HepG2 (cell line): ENCODE results near the gene EVL. TPM values are rescaled to one million over a fixed set of nuclear protein-coding genes. Genes with fewer than 3 reads are reported as not detected.

Experiments
- ATAC-seq: fragments of 200-7000 bp; cut with Tn5 transposase; 3 replicates; pipeline ENCODE4 v1.9.1; 2020; ENCODE audit warnings: mild to moderate bottlenecking, moderate library complexity
- BruUV-seq: library from RNA; stranded (reverse); fragments of 400-500 nt; replicated peaks from 2 replicates; lab custom pipeline; 2021; lab: Mats Ljungman, UMichigan
- CTCF ChIA-PET: fragments of 300-600 bp; formaldehyde crosslinking; extraction: SDS; loops from one replicate; lab custom pipeline; 2021; ENCODE audit warnings: low total read pairs, inconsistent platforms, low intra/inter-chr PET ratio; lab: Yijun Ruan, JAX
- POLR2A ChIA-PET: fragments of 350-600 bp; sonication (Branson Sonifier 250); formaldehyde crosslinking; loops from one replicate; lab custom pipeline; 2020; ENCODE audit warnings: antibody characterized with exemption, inconsistent platforms; lab: Yijun Ruan, JAX
- DNase-seq: peaks from one replicate; pipeline ENCODE4 v3.0.0-alpha.2; 2015; ENCODE audit warnings: low spot score
- FAIRE-seq: peaks from 3 replicates; lab custom pipeline; 2011; peaks lifted over from hg19 to GRCh38; lab: Jason Lieb, UNC
- H2AFZ ChIP-seq: one replicate; pipeline ENCODE4 v1.6.1; 2011; ENCODE audit warnings: low read length, inconsistent platforms
- H3K27ac ChIP-seq: fragments of 300-600 bp; 3 replicates; pipeline ENCODE4 v1.8.0; 2011; ENCODE audit warnings: mixed run types, mild to moderate bottlenecking, mixed read lengths, low read length, inconsistent platforms; ENCODE audit not compliant: insufficient read depth; ENCODE audit errors: extremely low read length
- H3K27me3 ChIP-seq, 2 experiments: fragments of 200-600 bp in 1 of 2; 2 replicates in 1 of 2; 3 replicates in 1 of 2; pipeline versions ENCODE4 v1.6.0 to v1.8.0; 2011; ENCODE audit warnings: low read length in 2 of 2, mild to moderate bottlenecking in 2 of 2, moderate library complexity in 2 of 2, inconsistent platforms in 1 of 2; ENCODE audit not compliant: insufficient read depth in 2 of 2, control insufficient read depth in 1 of 2
- H3K36me3 ChIP-seq, 2 experiments: fragments of 200-600 bp in 1 of 2; replicated peaks in 1 of 2; 2 replicates in 1 of 2; 3 replicates in 1 of 2; pipeline versions ENCODE4 v1.5.1 to v1.8.0; 2011; ENCODE audit warnings: low read length in 2 of 2, inconsistent platforms in 1 of 2; ENCODE audit not compliant: insufficient read depth in 2 of 2, control insufficient read depth in 1 of 2
- H3K4me1 ChIP-seq: 2 replicates; pipeline ENCODE4 v1.5.1; 2012; ENCODE audit warnings: low read length, inconsistent platforms; ENCODE audit not compliant: insufficient read depth
- H3K4me2 ChIP-seq: 2 replicates; pipeline ENCODE4 v1.6.0; 2011; ENCODE audit warnings: low read depth, low read length, inconsistent platforms
- H3K4me3 ChIP-seq, 3 experiments: fragments of 200-600 bp in 1 of 3; sonication (generic), shearing (Covaris generic) in 1 of 3; replicated peaks in 1 of 3; 2 replicates each; pipeline ENCODE4 v1.5.1; 2011 to 2016; ENCODE audit warnings: low read length in 3 of 3, inconsistent platforms in 2 of 3, low read depth in 2 of 3, mild to moderate bottlenecking in 2 of 3, control low read depth in 1 of 3, mixed read lengths in 1 of 3; ENCODE audit not compliant: insufficient read depth in 1 of 3
- H3K79me2 ChIP-seq: one replicate; pipeline ENCODE4 v1.6.1; 2011; ENCODE audit warnings: low read length, inconsistent platforms; ENCODE audit not compliant: insufficient read depth
- H3K9ac ChIP-seq: 2 replicates; pipeline ENCODE4 v1.6.0; 2011; ENCODE audit warnings: mild to moderate bottlenecking, low read depth, low read length, inconsistent platforms; ENCODE audit not compliant: insufficient read depth
- H3K9me3 ChIP-seq: 2 replicates; pipeline ENCODE4 v1.5.1; 2012; ENCODE audit warnings: mild to moderate bottlenecking, low read length
- H4K20me1 ChIP-seq: 2 replicates; pipeline ENCODE4 v1.6.0; 2011; ENCODE audit warnings: inconsistent platforms, mild to moderate bottlenecking, low read length, moderate library complexity; ENCODE audit not compliant: insufficient read depth
- FOXA1 ChIP-seq, 2 experiments: fragments of 450-650 bp in 1 of 2; sonication (generic) in 1 of 2; formaldehyde crosslinking in 1 of 2; IDR thresholded peaks; 2 replicates each; pipeline versions ENCODE4 v1.4.0 to v1.6.1; 2016 to 2020; ENCODE audit warnings: missing genetic modification reagents in 1 of 2
- HMG20B ChIP-seq: conservative IDR thresholded peaks from 2 replicates; pipeline ENCODE4 v1.6.1; 2016; ENCODE audit warnings: missing genetic modification reagents, missing compliant biosample characterization
- RAD51 ChIP-seq: fragments of 450-650 bp; IDR thresholded peaks from 2 replicates; pipeline ENCODE4 v1.6.1; 2016; ENCODE audit warnings: borderline replicate concordance
- RBFOX2 ChIP-seq: fragments of 200-400 bp; formaldehyde crosslinking; IDR thresholded peaks from 2 replicates; pipeline ENCODE4 v1.6.1; 2017; ENCODE audit warnings: low read depth, mild to moderate bottlenecking, low read length
- TBX3 ChIP-seq: fragments of 450-650 bp; IDR thresholded peaks from 2 replicates; pipeline ENCODE4 v1.6.1; 2017; ENCODE audit warnings: antibody characterized with exemption, mild to moderate bottlenecking, inconsistent platforms, borderline replicate concordance
- WIZ ChIP-seq: sonication (generic); formaldehyde crosslinking; IDR thresholded peaks from 2 replicates; pipeline ENCODE4 v1.5.1; 2020; ENCODE audit warnings: mild to moderate bottlenecking, missing genetic modification reagents
- ZNF329 ChIP-seq: sonication (generic); formaldehyde crosslinking; IDR thresholded peaks from 2 replicates; pipeline ENCODE4 v1.9.0; 2021; ENCODE audit warnings: low read depth, mild to moderate bottlenecking, missing genetic modification reagents
- ZNF543 ChIP-seq: sonication (generic); formaldehyde crosslinking; IDR thresholded peaks from 2 replicates; pipeline ENCODE4 v1.4.0; 2020; ENCODE audit warnings: mild to moderate bottlenecking, missing genetic modification reagents
- ZNF7 ChIP-seq: IDR thresholded peaks from 2 replicates; pipeline ENCODE4 v1.6.1; 2016; ENCODE audit warnings: missing biosample characterization, missing genetic modification reagents
- ZNF790 ChIP-seq: sonication (generic); formaldehyde crosslinking; IDR thresholded peaks from 2 replicates; pipeline ENCODE4 v1.8.0; 2022; ENCODE audit warnings: missing genetic modification reagents, mild to moderate bottlenecking, borderline replicate concordance
- WGBS: methylation state at CpG from one replicate; pipeline ENCODE4 v1.1.6; 2017; ENCODE audit warnings: low lambda C conversion rate; 5-methylcytosine and 5-hydroxymethylcytosine counted together
- in situ Hi-C: cut with HindIII; loops from 2 replicates; pipeline ENCODE4 v1.10.0; 2017; ENCODE audit warnings: low pct_unique_long_range_greater_than_20kb; ENCODE audit not compliant: extremely low pct_ligation_motif_present
- intact Hi-C: fragments of 100-400 bp; cut with micrococcal nuclease; formaldehyde crosslinking; loops from one replicate; pipeline ENCODE4 v1.10.0; 2022; ENCODE audit not compliant: unreplicated experiment
- polyA plus RNA-seq, 8 experiments: library from polyadenylated mRNA; depleted of rRNA in 3 of 8; stranded (reverse) in 7 of 8; unstranded in 1 of 8; fragments of >200 nt; fragmentation: Illumina TruSeq in 4 of 8; extraction: Trizol in 4 of 8; gene quantifications; 2 replicates each; pipeline versions ENCODE4 v1.2.1 to v1.2.3, GENCODE V29; 2011 to 2016; ENCODE audit warnings: low read depth in 4 of 8, missing spikeins in 1 of 8, mixed read lengths in 1 of 8; ENCODE audit not compliant: insufficient read depth in 1 of 8
- total RNA-seq, 5 experiments: library from RNA; depleted of rRNA; stranded (reverse); fragments of >200 nt; fragmentation: Illumina TruSeq; extraction: Trizol; gene quantifications; 2 replicates each; pipeline ENCODE4 v1.2.3, GENCODE V29; 2016; ENCODE audit warnings: low read depth in 1 of 5
- TF ChIP-seq, protein P1 (sequence below): IDR thresholded peaks from 2 replicates; pipeline ENCODE4 v1.6.1; 2012; ENCODE audit warnings: low read length, improper control_type of control experiment
- TF ChIP-seq, protein P2 (sequence below): sonication (generic); formaldehyde crosslinking; conservative IDR thresholded peaks from 2 replicates; pipeline ENCODE4 v1.8.0; 2022; ENCODE audit warnings: missing genetic modification reagents
- TF ChIP-seq, protein P3 (sequence below): sonication (generic); formaldehyde crosslinking; IDR thresholded peaks from 2 replicates; pipeline ENCODE4 v1.4.0; 2020; ENCODE audit warnings: missing genetic modification reagents
- TF ChIP-seq, protein P4 (sequence below): sonication (generic); formaldehyde crosslinking; IDR thresholded peaks from 2 replicates; pipeline ENCODE4 v1.4.0; 2020; ENCODE audit warnings: mild to moderate bottlenecking, missing genetic modification reagents

The EVL gene
- total and polyA plus RNA-seq, 2 of the 13 experiments (the other 11 are each of a cell fraction or from before 2014, with no cell fraction given) = 15.1 to 31.2 TPM

DNA sequence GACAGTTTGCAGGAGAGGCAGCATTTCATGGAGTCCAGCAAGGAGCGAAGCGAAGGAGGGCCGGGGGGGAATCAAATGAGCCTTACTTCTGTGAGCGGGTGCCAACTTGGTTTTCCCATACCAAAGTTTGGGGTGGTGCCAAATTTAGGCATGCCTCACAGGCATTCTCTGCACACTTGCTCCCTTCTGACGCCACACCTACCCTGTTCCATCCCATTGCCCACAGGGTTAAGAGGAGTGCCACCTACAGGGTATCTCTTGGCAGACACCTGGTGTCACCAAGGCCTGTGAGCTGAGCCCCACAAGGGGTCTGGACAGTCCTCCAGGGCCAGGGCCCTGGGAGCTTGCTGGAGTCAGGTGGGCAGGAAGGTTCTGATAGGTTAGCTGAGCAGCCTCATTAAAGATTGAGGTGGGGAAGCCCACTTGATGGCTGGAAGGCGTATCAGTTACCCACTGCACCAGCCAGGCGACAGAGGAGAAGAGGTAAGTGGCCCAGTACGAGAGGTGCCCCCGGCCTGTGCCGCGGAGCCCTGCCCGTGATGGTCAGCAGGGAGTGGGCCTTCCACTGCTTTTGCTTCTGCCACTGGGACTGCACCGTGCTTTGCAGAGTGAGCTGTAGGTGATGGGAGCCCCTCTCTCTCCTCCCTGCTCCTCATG lies 49.0 kb downstream of the EVL start (continued):
- TF ChIP-seq, protein P1, sequence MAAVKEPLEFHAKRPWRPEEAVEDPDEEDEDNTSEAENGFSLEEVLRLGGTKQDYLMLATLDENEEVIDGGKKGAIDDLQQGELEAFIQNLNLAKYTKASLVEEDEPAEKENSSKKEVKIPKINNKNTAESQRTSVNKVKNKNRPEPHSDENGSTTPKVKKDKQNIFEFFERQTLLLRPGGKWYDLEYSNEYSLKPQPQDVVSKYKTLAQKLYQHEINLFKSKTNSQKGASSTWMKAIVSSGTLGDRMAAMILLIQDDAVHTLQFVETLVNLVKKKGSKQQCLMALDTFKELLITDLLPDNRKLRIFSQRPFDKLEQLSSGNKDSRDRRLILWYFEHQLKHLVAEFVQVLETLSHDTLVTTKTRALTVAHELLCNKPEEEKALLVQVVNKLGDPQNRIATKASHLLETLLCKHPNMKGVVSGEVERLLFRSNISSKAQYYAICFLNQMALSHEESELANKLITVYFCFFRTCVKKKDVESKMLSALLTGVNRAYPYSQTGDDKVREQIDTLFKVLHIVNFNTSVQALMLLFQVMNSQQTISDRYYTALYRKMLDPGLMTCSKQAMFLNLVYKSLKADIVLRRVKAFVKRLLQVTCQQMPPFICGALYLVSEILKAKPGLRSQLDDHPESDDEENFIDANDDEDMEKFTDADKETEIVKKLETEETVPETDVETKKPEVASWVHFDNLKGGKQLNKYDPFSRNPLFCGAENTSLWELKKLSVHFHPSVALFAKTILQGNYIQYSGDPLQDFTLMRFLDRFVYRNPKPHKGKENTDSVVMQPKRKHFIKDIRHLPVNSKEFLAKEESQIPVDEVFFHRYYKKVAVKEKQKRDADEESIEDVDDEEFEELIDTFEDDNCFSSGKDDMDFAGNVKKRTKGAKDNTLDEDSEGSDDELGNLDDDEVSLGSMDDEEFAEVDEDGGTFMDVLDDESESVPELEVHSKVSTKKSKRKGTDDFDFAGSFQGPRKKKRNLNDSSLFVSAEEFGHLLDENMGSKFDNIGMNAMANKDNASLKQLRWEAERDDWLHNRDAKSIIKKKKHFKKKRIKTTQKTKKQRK = no peak

DNA sequence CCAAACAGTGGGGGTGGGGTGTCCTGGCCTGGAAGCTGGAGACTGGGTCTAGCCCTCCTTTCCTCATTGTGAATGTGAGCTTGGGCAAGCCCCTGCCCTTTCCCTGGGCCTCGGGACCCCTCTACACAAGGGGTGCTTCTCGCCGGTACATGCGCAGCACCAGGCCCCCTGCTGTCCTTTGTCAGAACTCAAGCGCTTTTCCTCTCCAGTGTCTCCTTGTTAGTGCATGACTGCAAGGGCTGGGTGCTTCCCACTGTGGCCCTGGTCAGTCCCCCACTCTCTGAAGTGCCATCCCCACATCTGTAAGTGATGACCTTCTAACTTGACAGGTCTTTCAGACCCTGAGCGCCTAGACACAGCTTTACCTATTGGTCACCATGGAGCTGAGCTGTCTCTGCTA lies 50.0 kb downstream of the EVL start:
- no peak for DNase-seq
- intact Hi-C loops = no loop called here
- BruUV-seq = no TSS peak
- FAIRE-seq = no peak
- 92% methylated on average over 6 of the region's 6 CpGs for WGBS
- no peak overlapping the region for H3K9ac ChIP-seq
- H3K4me2 ChIP-seq = no peak overlapping the region
- CTCF ChIA-PET = no interaction called here
- H3K36me3 ChIP-seq = no peaks in the 10 kb centered on the region; a peak in 1 of 5 replicates
- H3K79me2 ChIP-seq = no peaks in the 10 kb centered on the region
- H2AFZ ChIP-seq = no peak overlapping the region
- no peak overlapping the region for H3K4me3 ChIP-seq
- no peaks in the 10 kb centered on the region for H3K27me3 ChIP-seq
- H3K4me1 ChIP-seq = peaks cover 6% of the 10 kb centered on the region; the same call in 1 of the 2 replicates
- ATAC-seq = no peak
- H3K9me3 ChIP-seq = no peaks in the 10 kb centered on the region
- H3K27ac ChIP-seq = no peak overlapping the region
- no peaks in the 10 kb centered on the region for H4K20me1 ChIP-seq
- POLR2A ChIA-PET = no interaction called here
- in situ Hi-C loops = no loop called here
- TF ChIP-seq TBX3 = no peak
- no peak for TF ChIP-seq RAD51
- TF ChIP-seq WIZ (CRISPR knock-in tag) = no peak
- TF ChIP-seq ZNF790 = no peak
- TF ChIP-seq, protein P2, sequence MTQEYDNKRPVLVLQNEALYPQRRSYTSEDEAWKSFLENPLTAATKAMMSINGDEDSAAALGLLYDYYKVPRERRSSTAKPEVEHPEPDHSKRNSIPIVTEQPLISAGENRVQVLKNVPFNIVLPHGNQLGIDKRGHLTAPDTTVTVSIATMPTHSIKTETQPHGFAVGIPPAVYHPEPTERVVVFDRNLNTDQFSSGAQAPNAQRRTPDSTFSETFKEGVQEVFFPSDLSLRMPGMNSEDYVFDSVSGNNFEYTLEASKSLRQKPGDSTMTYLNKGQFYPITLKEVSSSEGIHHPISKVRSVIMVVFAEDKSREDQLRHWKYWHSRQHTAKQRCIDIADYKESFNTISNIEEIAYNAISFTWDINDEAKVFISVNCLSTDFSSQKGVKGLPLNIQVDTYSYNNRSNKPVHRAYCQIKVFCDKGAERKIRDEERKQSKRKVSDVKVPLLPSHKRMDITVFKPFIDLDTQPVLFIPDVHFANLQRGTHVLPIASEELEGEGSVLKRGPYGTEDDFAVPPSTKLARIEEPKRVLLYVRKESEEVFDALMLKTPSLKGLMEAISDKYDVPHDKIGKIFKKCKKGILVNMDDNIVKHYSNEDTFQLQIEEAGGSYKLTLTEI (CRISPR knock-in tag) = no peak
- TF ChIP-seq, protein P3, sequence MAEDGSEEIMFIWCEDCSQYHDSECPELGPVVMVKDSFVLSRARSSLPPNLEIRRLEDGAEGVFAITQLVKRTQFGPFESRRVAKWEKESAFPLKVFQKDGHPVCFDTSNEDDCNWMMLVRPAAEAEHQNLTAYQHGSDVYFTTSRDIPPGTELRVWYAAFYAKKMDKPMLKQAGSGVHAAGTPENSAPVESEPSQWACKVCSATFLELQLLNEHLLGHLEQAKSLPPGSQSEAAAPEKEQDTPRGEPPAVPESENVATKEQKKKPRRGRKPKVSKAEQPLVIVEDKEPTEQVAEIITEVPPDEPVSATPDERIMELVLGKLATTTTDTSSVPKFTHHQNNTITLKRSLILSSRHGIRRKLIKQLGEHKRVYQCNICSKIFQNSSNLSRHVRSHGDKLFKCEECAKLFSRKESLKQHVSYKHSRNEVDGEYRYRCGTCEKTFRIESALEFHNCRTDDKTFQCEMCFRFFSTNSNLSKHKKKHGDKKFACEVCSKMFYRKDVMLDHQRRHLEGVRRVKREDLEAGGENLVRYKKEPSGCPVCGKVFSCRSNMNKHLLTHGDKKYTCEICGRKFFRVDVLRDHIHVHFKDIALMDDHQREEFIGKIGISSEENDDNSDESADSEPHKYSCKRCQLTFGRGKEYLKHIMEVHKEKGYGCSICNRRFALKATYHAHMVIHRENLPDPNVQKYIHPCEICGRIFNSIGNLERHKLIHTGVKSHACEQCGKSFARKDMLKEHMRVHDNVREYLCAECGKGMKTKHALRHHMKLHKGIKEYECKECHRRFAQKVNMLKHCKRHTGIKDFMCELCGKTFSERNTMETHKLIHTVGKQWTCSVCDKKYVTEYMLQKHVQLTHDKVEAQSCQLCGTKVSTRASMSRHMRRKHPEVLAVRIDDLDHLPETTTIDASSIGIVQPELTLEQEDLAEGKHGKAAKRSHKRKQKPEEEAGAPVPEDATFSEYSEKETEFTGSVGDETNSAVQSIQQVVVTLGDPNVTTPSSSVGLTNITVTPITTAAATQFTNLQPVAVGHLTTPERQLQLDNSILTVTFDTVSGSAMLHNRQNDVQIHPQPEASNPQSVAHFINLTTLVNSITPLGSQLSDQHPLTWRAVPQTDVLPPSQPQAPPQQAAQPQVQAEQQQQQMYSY (CRISPR knock-in tag) = no peak
- no peak for TF ChIP-seq HMG20B (CRISPR knock-in tag)
- TF ChIP-seq ZNF329 (CRISPR knock-in tag) = no peak
- TF ChIP-seq ZNF543 (CRISPR knock-in tag) = no peak
- TF ChIP-seq RBFOX2 = no peak
- TF ChIP-seq, protein P4, sequence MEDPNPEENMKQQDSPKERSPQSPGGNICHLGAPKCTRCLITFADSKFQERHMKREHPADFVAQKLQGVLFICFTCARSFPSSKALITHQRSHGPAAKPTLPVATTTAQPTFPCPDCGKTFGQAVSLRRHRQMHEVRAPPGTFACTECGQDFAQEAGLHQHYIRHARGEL (CRISPR knock-in tag) = no peak
- TF ChIP-seq FOXA1 (IDR thresholded peaks at IDR 0.05) = no peak
- no peak for TF ChIP-seq FOXA1 (CRISPR knock-in tag; IDR thresholded peaks at IDR 0.05)
- TF ChIP-seq ZNF7 (CRISPR knock-in tag) = no peak
